A673 (cell line): ENCODE data around the gene SH3RF3.

Source experiments
- CTCF ChIP-seq: fragments of 300-800, 200-600 bp; sonication (generic); conservative IDR thresholded peaks from 2 replicates; pipeline ENCODE4 v1.5.1; 2017; ENCODE audit warnings: low read depth, mild to moderate bottlenecking, antibody characterized with exemption, low read length, moderate library complexity, mixed read lengths
- EZH2 ChIP-seq: fragments of 200-600 bp; sonication (generic); IDR thresholded peaks from 2 replicates; pipeline ENCODE4 v1.6.1; 2017; ENCODE audit warnings: borderline replicate concordance, low read depth, mild to moderate bottlenecking, mixed read lengths, antibody characterized with exemption, low read length; ENCODE audit not compliant: poor library complexity, severe bottlenecking

GRCh38 chr2:109521233-109522062 lies 392.4 kb downstream of the SH3RF3 start:
- TF ChIP-seq CTCF (no peak), EZH2 (no peak)
